Muscle of leg (tissue), 11 donors: ENCODE data around the gene IGFBPL1. TPM values are rescaled to one million over a fixed set of nuclear protein-coding genes. Genes with fewer than 3 reads are reported as not detected.

Experiments
- DNase-seq: peaks from one replicate; pipeline ENCODE4 v3.0.0; 2013
- H3K27ac ChIP-seq: one replicate; pipeline ENCODE4 v1.5.1; 2013; ENCODE audit warnings: mild to moderate bottlenecking, low read length, control low read depth
- H3K27me3 ChIP-seq: one replicate; pipeline ENCODE4 v1.6.1; 2013; ENCODE audit warnings: low read length; ENCODE audit not compliant: control insufficient read depth, insufficient read depth
- H3K36me3 ChIP-seq: one replicate; pipeline ENCODE4 v1.6.1; 2013; ENCODE audit warnings: low read length; ENCODE audit not compliant: control insufficient read depth, insufficient read depth
- H3K4me1 ChIP-seq: one replicate; pipeline ENCODE4 v1.6.1; 2013; ENCODE audit warnings: low read length; ENCODE audit not compliant: control insufficient read depth, insufficient read depth
- H3K4me3 ChIP-seq: one replicate; pipeline ENCODE4 v1.5.1; 2013; ENCODE audit warnings: low read length, control low read depth
- H3K9me3 ChIP-seq: replicated peaks from 2 replicates; pipeline ENCODE4 v1.6.1; 2013; ENCODE audit warnings: low read depth, low read length; ENCODE audit not compliant: control insufficient read depth
- WGBS: methylation state at CpG from one replicate; pipeline ENCODE4 v1.1.5; 2013; ENCODE audit warnings: missing lambda C conversion rate; ENCODE audit not compliant: insufficient coverage; 5-methylcytosine and 5-hydroxymethylcytosine counted together
- polyA plus RNA-seq, 8 donors: library from polyadenylated mRNA; unstranded; fragments of 120-200 nt; gene quantifications; one replicate each; pipeline versions ENCODE4 v1.2.1 to v1.2.3, GENCODE V29; 2013; ENCODE audit warnings: inconsistent platforms in 1 of 8, low replicate concordance in 1 of 8; ENCODE audit not compliant: insufficient read length in 8 of 8, insufficient read depth in 1 of 8
- total RNA-seq: library from RNA; stranded (reverse); fragments of 120-200 nt; gene quantifications from one replicate; pipeline ENCODE4 v1.2.4, GENCODE V29; 2013

The IGFBPL1 gene
- total and polyA plus RNA-seq, 9 donors: 0.53 to 1.5 (median 0.84) TPM

- H3K4me3 ChIP-seq: no peak overlapping the region
- DNase-seq: no peak
- H3K4me1 ChIP-seq: peaks cover 24% of the 10 kb centered on the region
- H3K27me3 ChIP-seq: no peaks in the 10 kb centered on the region
- H3K27ac ChIP-seq: no peak overlapping the region
- 32% methylated on average over 3 of the region's 5 CpGs for WGBS
- H3K36me3 ChIP-seq: no peaks in the 10 kb centered on the region
- H3K9me3 ChIP-seq: no peaks in the 10 kb centered on the region
Measured at GRCh38 chr9:38357350-38358114, 66.7 kb downstream of the IGFBPL1 start.

GRCh38 chr9:38356851-38357250 lies 67.4 kb downstream of the IGFBPL1 start:
- Histone ChIP-seq H3K4me3 (no peak overlapping the region), H3K27ac (no peak overlapping the region), H3K9me3 (no peaks in the 10 kb centered on the region), H3K4me1 (peaks cover 29% of the 10 kb centered on the region), H3K27me3 (no peaks in the 10 kb centered on the region), H3K36me3 (no peaks in the 10 kb centered on the region)
- 50% methylated on average over 2 of the region's 5 CpGs for WGBS
- no peak for DNase-seq

Other genes starting within 250 kb of the IGFBPL1 start
- 15.7 TPM for gene ALDH1B1, start 31.8 kb downstream of the IGFBPL1 start, total RNA-seq
- 10 to 100 TPM; 16.8 to 24.1 (median 21.3) TPM for gene ALDH1B1, start 31.8 kb downstream of the IGFBPL1 start, polyA plus RNA-seq
- 0.75 TPM for gene ANKRD18A, start 196.1 kb upstream of the IGFBPL1 start, total RNA-seq
- under 1 TPM in 6 of 8 donors, not detected in 2; 0.04 to 0.81 (median 0.17) TPM for gene ANKRD18A, start 196.1 kb upstream of the IGFBPL1 start, polyA plus RNA-seq